Skin epidermis (tissue), 12 donors: ENCODE measurements around the gene ZBTB7C.

Experiments
- H3K27ac ChIP-seq, 21 experiments: fragments of 200-600 bp; sonication (generic) in 11 of 21; one replicate each; pipeline ENCODE4 v1.5.0; 2020; ENCODE audit warnings: mild to moderate bottlenecking in 3 of 21, inconsistent platforms in 2 of 21, moderate library complexity in 2 of 21
- H3K4me3 ChIP-seq, 7 experiments: fragments of 200-600 bp; sonication (generic) in 2 of 7; one replicate each; pipeline ENCODE4 v1.5.0; 2020; ENCODE audit warnings: inconsistent platforms in 2 of 7, mild to moderate bottlenecking in 2 of 7, moderate library complexity in 1 of 7

Gene ZBTB7C

DNA sequence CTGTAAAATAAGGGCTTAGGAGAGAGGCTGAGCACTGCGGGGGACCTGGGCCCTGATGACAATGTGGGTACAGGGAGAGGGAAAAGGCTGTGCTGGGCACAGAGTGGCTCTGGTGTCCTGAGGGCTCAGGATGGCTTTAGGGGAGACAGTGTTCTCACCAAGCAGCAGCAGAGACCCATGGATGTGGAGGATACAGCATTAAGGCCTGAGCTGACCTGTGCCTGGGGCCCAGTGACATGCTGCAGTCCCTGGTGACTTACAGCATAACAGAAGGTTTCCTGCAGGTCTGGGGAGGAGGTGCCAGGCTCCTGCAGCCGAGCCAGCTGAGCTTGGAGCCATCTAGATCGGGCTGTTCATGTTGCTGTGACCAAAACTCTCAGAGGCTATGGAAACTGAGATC, 287.4 kb downstream of the ZBTB7C start:
- no peak overlapping the region for H3K27ac ChIP-seq
- no peak overlapping the region for H3K4me3 ChIP-seq

GRCh38 chr18:48119204-48119603, 290.0 kb downstream of the ZBTB7C start:
- Histone ChIP-seq H3K27ac (no peak overlapping the region), H3K4me3 (no peak overlapping the region)

DNA sequence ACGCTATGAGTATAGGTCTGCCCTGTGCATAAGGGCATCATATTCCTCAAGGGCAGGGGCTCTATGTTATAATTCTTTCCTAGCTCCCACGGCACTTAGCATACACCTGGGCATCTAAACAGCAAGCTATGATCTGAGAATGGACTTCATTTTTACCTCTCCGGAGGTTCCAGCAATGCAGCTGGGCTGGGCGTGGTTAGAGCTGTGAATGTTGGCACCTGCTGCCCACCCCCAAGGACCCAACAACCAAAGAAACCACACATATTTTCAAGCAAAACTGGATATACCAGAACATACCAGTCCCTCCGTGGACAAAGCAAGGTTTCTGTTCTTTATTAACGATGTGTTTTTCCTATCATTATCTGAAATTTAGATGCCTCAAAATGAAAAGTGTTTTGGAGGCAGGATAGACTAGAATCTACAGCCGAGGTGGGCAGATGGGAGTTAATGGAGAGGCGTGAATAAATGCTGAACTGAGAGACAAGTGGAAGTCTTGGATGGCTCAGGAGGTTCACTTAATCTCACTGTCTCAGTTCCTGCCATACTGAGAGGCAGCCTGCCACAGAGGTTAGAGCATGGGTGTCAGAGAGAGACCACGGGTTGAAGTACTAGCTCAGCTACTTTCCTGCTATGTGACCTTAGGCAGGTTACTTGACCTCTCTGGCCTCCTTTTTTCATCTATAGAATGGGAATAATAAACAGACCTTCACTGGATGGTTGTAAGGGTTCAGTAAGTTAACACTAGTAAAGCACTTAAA, 292.1 kb downstream of the ZBTB7C start:
- no peak overlapping the region for H3K4me3 ChIP-seq
- no peak overlapping the region for H3K27ac ChIP-seq

- Histone ChIP-seq H3K27ac (no peak overlapping the region), H3K4me3 (no peak overlapping the region)
These were observed 293.2 kb downstream of the ZBTB7C start for GRCh38 chr18:48116017-48116416.

DNA sequence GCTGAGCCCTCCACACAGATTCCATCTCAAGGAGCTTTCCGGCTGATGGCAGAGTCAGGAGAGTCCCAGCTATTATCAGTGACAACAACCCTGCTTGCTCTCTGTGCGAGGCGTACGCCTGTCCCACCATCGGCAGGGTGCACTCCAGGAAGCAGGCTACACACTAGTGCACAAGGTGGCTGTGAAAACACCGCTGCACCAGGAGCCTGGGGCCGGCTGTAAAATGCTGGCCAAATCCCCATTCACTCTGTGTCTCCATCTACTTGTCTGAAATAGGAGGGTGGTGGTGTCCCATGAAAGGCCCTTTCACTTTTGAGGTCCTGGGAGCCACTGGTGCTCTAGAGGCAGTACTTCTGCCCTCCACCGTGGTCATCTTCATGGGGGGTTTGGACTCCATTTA, 295.5 kb downstream of the ZBTB7C start:
- H3K4me3 ChIP-seq, result no peak overlapping the region
- H3K27ac ChIP-seq, result peak overlapping the region in 1 of 21 experiments; percentile 15

- Histone ChIP-seq H3K27ac (no peak overlapping the region), H3K4me3 (no peak overlapping the region)
These were observed 297.6 kb downstream of the ZBTB7C start for GRCh38 chr18:48111587-48111986.

DNA sequence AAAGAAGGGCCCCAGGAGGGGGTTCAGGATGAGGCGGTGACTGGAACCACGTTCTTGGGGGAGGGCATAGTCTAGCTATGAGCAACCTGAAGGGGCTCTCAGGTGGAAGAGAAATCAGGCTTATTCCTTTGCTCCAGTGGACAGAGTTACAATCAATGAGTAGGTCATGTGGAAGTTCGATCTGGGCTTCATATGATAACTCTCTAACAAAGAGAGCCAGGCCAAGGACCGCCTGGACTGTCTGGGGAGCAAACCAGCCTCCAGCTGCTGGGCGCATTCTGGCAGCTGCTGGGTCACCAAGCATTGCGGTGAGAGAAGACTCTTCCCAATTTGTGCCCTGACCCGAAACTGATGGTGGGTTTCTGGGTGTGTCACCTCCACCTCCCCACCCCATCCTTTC, 298.4 kb downstream of the ZBTB7C start:
- no peak overlapping the region for H3K27ac ChIP-seq
- no peak overlapping the region for H3K4me3 ChIP-seq

- Histone ChIP-seq H3K27ac (no peak overlapping the region), H3K4me3 (no peak overlapping the region)
These were observed 299.2 kb downstream of the ZBTB7C start for GRCh38 chr18:48109961-48110493.

DNA sequence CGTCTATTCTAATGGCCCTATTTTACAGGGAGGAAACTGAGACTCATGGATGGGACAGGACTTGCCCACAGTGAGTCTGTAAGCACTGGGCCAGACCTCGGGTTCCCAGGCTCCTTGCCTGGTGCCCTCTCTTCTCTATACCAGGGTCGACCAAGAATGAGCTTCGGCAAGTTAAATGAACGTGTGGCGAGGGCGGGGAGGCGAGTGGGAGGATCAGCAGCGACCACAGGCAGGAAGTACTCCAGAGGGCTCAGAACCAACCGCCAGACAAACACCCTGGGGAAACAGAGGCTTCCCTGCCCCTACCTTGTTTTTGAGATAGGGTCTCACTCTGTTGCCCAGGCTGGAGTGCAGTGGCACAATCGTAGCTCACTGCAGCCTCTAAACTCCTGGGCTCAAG, 301.0 kb downstream of the ZBTB7C start:
- no peak overlapping the region for H3K4me3 ChIP-seq
- no peak overlapping the region for H3K27ac ChIP-seq

GRCh38 chr18:48106976-48107781, 302.0 kb downstream of the ZBTB7C start:
- Histone ChIP-seq H3K4me3 (no peak overlapping the region), H3K27ac (peak overlapping the region in 1 of 21 experiments; percentile 6)

GRCh38 chr18:48106498-48106897, 302.7 kb downstream of the ZBTB7C start:
- no peak overlapping the region for H3K4me3 ChIP-seq
- H3K27ac ChIP-seq, result no peak overlapping the region

DNA sequence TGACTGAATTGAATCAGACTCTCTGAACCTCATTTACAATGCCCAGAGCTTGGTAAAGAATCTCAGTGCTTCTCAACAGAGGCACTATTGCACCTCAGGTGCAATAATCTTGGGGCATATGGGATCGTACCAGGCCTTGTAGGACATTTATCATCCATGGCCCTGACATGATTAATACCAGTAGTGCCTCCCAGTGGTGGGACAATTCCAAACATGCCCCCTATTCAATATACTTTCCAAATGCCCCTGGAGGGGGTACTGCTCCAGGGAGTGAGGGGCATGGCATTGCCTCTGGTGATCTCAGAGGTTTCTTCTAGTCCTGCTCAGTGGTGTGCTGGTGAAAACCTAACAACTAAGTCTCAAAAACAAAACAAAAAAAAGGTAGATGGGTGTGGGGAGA, 303.9 kb downstream of the ZBTB7C start:
- Histone ChIP-seq H3K27ac (no peak overlapping the region), H3K4me3 (no peak overlapping the region)

- Histone ChIP-seq H3K27ac (no peak overlapping the region), H3K4me3 (no peak overlapping the region)
These were observed 304.5 kb downstream of the ZBTB7C start for GRCh38 chr18:48104705-48105104.

DNA sequence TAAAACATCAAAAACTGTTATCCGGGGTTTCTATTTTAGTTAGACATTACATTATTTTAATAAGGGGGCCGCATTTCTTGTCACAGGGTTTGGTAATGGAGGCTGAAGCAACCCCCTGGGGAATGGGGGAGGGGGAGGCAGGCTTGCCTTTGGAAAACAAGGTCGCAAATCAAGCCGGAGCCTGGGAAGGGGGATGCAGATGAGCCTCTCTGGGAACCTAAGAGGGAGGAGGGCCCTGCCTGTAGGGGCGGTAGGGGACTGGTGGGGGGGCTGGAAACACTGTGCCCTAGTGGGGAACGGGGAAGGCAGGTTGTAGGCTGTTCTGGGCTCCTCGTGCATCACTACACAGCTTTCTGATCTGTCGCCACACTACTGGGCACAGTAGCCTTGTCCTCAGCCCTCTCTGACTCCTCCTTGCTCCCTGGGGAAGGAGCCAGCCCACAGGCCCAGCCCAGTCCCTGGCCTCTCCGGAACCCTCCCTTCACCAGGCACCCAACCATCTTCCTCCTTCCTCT, 308.5 kb downstream of the ZBTB7C start:
- peak overlapping the region in 1 of 21 experiments; percentile 41 for H3K27ac ChIP-seq
- H3K4me3 ChIP-seq, result no peak overlapping the region

GRCh38 chr18:48100165-48100575, 309.0 kb downstream of the ZBTB7C start:
- H3K27ac ChIP-seq, result no peak overlapping the region

GRCh38 chr18:48099481-48100164, 309.6 kb downstream of the ZBTB7C start:
- no peak overlapping the region for H3K4me3 ChIP-seq
- H3K27ac ChIP-seq, result no peak overlapping the region

More at GRCh38 chr18:48100165-48100575, 309.0 kb downstream of the ZBTB7C start:
- no peak overlapping the region for H3K4me3 ChIP-seq

GRCh38 chr18:48098538-48098937, 310.6 kb downstream of the ZBTB7C start:
- H3K27ac ChIP-seq, result peak overlapping the region in 1 of 21 experiments; percentile 32
- no peak overlapping the region for H3K4me3 ChIP-seq

DNA sequence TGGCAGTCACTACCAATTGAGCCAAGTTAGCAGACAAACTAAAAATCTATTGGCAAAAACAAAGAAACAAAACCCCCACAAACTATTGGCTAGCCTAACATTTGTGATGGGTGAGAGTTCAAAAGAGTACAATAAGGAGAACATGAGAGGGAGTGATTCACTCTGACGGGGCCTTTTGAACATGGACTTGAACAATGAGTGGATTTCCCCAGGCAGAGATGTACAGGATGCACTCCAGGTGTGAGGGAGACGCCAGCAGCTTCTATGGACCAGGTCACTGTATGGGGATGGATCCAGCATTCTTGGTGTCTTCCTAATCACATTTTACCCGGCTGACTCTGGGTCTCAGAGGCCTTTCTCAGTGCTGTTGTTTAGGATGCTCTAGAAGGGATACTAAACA, 311.2 kb downstream of the ZBTB7C start:
- H3K4me3 ChIP-seq, result no peak overlapping the region
- H3K27ac ChIP-seq, result peak overlapping the region in 1 of 21 experiments; percentile 32

DNA sequence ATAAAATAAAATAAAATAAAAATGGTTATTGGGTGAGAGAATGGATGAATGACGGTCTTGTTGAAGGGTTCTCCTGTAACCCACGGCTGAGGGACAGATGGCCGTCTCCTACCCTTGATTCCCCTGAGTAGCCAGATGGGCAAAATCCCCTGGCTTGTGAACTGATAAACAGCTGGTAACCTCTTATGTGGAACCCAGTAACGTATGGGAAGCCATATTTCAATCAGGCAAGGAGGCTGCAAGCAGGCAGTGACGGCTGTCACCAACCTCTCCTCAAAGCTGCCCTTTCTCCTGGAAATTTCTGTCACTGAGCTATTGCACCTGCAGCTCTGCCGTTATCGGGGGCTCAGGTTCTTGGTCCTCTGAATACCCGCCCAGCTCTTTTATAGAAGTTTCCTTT, 313.5 kb downstream of the ZBTB7C start:
- no peak overlapping the region for H3K4me3 ChIP-seq
- H3K27ac ChIP-seq, result no peak overlapping the region

- H3K27ac ChIP-seq, result peak overlapping the region in 5 of 21 experiments; percentile 3 to 68 (median 22)
- H3K4me3 ChIP-seq, result no peak overlapping the region
These were observed 316.1 kb downstream of the ZBTB7C start for GRCh38 chr18:48093104-48093503.
